HepG2 (cell line): ENCODE results near the gene HOXB2. TPM values are rescaled to one million over a fixed set of nuclear protein-coding genes. Genes with fewer than 3 reads are reported as not detected.

Experiments used
- ATAC-seq: fragments of 200-7000 bp; cut with Tn5 transposase; 3 replicates; pipeline ENCODE4 v1.9.1; 2020; ENCODE audit warnings: mild to moderate bottlenecking, moderate library complexity
- BruUV-seq: library from RNA; stranded (reverse); fragments of 400-500 nt; replicated peaks from 2 replicates; lab custom pipeline; 2021; lab: Mats Ljungman, UMichigan
- CTCF ChIA-PET: fragments of 300-600 bp; formaldehyde crosslinking; extraction: SDS; loops from one replicate; lab custom pipeline; 2021; ENCODE audit warnings: low total read pairs, inconsistent platforms, low intra/inter-chr PET ratio; lab: Yijun Ruan, JAX
- POLR2A ChIA-PET: fragments of 350-600 bp; sonication (Branson Sonifier 250); formaldehyde crosslinking; loops from one replicate; lab custom pipeline; 2020; ENCODE audit warnings: antibody characterized with exemption, inconsistent platforms; lab: Yijun Ruan, JAX
- DNase-seq: peaks from one replicate; pipeline ENCODE4 v3.0.0-alpha.2; 2015; ENCODE audit warnings: low spot score
- FAIRE-seq: peaks from 3 replicates; lab custom pipeline; 2011; peaks lifted over from hg19 to GRCh38; lab: Jason Lieb, UNC
- H2AFZ ChIP-seq: one replicate; pipeline ENCODE4 v1.6.1; 2011; ENCODE audit warnings: low read length, inconsistent platforms
- H3K27ac ChIP-seq: fragments of 300-600 bp; 3 replicates; pipeline ENCODE4 v1.8.0; 2011; ENCODE audit warnings: mixed run types, mild to moderate bottlenecking, mixed read lengths, low read length, inconsistent platforms; ENCODE audit not compliant: insufficient read depth; ENCODE audit errors: extremely low read length
- H3K27me3 ChIP-seq, 2 experiments: fragments of 200-600 bp in 1 of 2; 2 replicates in 1 of 2; 3 replicates in 1 of 2; pipeline versions ENCODE4 v1.6.0 to v1.8.0; 2011; ENCODE audit warnings: low read length in 2 of 2, mild to moderate bottlenecking in 2 of 2, moderate library complexity in 2 of 2, inconsistent platforms in 1 of 2; ENCODE audit not compliant: insufficient read depth in 2 of 2, control insufficient read depth in 1 of 2
- H3K36me3 ChIP-seq, 2 experiments: fragments of 200-600 bp in 1 of 2; replicated peaks in 1 of 2; 2 replicates in 1 of 2; 3 replicates in 1 of 2; pipeline versions ENCODE4 v1.5.1 to v1.8.0; 2011; ENCODE audit warnings: low read length in 2 of 2, inconsistent platforms in 1 of 2; ENCODE audit not compliant: insufficient read depth in 2 of 2, control insufficient read depth in 1 of 2
- H3K4me1 ChIP-seq: 2 replicates; pipeline ENCODE4 v1.5.1; 2012; ENCODE audit warnings: low read length, inconsistent platforms; ENCODE audit not compliant: insufficient read depth
- H3K4me2 ChIP-seq: 2 replicates; pipeline ENCODE4 v1.6.0; 2011; ENCODE audit warnings: low read depth, low read length, inconsistent platforms
- H3K4me3 ChIP-seq, 3 experiments: fragments of 200-600 bp in 1 of 3; sonication (generic), shearing (Covaris generic) in 1 of 3; replicated peaks in 1 of 3; 2 replicates each; pipeline ENCODE4 v1.5.1; 2011 to 2016; ENCODE audit warnings: low read length in 3 of 3, inconsistent platforms in 2 of 3, low read depth in 2 of 3, mild to moderate bottlenecking in 2 of 3, control low read depth in 1 of 3, mixed read lengths in 1 of 3; ENCODE audit not compliant: insufficient read depth in 1 of 3
- H3K79me2 ChIP-seq: one replicate; pipeline ENCODE4 v1.6.1; 2011; ENCODE audit warnings: low read length, inconsistent platforms; ENCODE audit not compliant: insufficient read depth
- H3K9ac ChIP-seq: 2 replicates; pipeline ENCODE4 v1.6.0; 2011; ENCODE audit warnings: mild to moderate bottlenecking, low read depth, low read length, inconsistent platforms; ENCODE audit not compliant: insufficient read depth
- H3K9me3 ChIP-seq: 2 replicates; pipeline ENCODE4 v1.5.1; 2012; ENCODE audit warnings: mild to moderate bottlenecking, low read length
- H4K20me1 ChIP-seq: 2 replicates; pipeline ENCODE4 v1.6.0; 2011; ENCODE audit warnings: inconsistent platforms, mild to moderate bottlenecking, low read length, moderate library complexity; ENCODE audit not compliant: insufficient read depth
- RXRB ChIP-seq: IDR thresholded peaks from 2 replicates; pipeline ENCODE4 v1.6.1; 2016; ENCODE audit warnings: borderline replicate concordance, missing genetic modification reagents, missing compliant biosample characterization
- TCF7L2 ChIP-seq: IDR thresholded peaks from 2 replicates; pipeline ENCODE4 v1.6.1; 2011; ENCODE audit warnings: mild to moderate bottlenecking, low read depth, low read length, moderate library complexity
- ZNF12 ChIP-seq: sonication (generic); formaldehyde crosslinking; IDR thresholded peaks from 2 replicates; pipeline ENCODE4 v1.5.0; 2020; ENCODE audit warnings: missing genetic modification reagents
- ZNF570 ChIP-seq: sonication (generic); formaldehyde crosslinking; IDR thresholded peaks from 2 replicates; pipeline ENCODE4 v1.4.0; 2020; ENCODE audit warnings: mild to moderate bottlenecking, missing genetic modification reagents, borderline replicate concordance
- WGBS: methylation state at CpG from one replicate; pipeline ENCODE4 v1.1.6; 2017; ENCODE audit warnings: low lambda C conversion rate; 5-methylcytosine and 5-hydroxymethylcytosine counted together
- in situ Hi-C: cut with HindIII; loops from 2 replicates; pipeline ENCODE4 v1.10.0; 2017; ENCODE audit warnings: low pct_unique_long_range_greater_than_20kb; ENCODE audit not compliant: extremely low pct_ligation_motif_present
- intact Hi-C: fragments of 100-400 bp; cut with micrococcal nuclease; formaldehyde crosslinking; loops from one replicate; pipeline ENCODE4 v1.10.0; 2022; ENCODE audit not compliant: unreplicated experiment
- polyA plus RNA-seq, 8 experiments: library from polyadenylated mRNA; depleted of rRNA in 3 of 8; stranded (reverse) in 7 of 8; unstranded in 1 of 8; fragments of >200 nt; fragmentation: Illumina TruSeq in 4 of 8; extraction: Trizol in 4 of 8; gene quantifications; 2 replicates each; pipeline versions ENCODE4 v1.2.1 to v1.2.3, GENCODE V29; 2011 to 2016; ENCODE audit warnings: low read depth in 4 of 8, missing spikeins in 1 of 8, mixed read lengths in 1 of 8; ENCODE audit not compliant: insufficient read depth in 1 of 8
- total RNA-seq, 5 experiments: library from RNA; depleted of rRNA; stranded (reverse); fragments of >200 nt; fragmentation: Illumina TruSeq; extraction: Trizol; gene quantifications; 2 replicates each; pipeline ENCODE4 v1.2.3, GENCODE V29; 2016; ENCODE audit warnings: low read depth in 1 of 5
- TF ChIP-seq, protein P1 (sequence below): sonication (generic); formaldehyde crosslinking; IDR thresholded peaks from 2 replicates; pipeline ENCODE4 v1.4.0; 2020; ENCODE audit warnings: missing genetic modification reagents, borderline replicate concordance

The HOXB2 gene
- total and polyA plus RNA-seq, 2 of the 13 experiments (the other 11 are each of a cell fraction or from before 2014, with no cell fraction given), result not detected

DNA sequence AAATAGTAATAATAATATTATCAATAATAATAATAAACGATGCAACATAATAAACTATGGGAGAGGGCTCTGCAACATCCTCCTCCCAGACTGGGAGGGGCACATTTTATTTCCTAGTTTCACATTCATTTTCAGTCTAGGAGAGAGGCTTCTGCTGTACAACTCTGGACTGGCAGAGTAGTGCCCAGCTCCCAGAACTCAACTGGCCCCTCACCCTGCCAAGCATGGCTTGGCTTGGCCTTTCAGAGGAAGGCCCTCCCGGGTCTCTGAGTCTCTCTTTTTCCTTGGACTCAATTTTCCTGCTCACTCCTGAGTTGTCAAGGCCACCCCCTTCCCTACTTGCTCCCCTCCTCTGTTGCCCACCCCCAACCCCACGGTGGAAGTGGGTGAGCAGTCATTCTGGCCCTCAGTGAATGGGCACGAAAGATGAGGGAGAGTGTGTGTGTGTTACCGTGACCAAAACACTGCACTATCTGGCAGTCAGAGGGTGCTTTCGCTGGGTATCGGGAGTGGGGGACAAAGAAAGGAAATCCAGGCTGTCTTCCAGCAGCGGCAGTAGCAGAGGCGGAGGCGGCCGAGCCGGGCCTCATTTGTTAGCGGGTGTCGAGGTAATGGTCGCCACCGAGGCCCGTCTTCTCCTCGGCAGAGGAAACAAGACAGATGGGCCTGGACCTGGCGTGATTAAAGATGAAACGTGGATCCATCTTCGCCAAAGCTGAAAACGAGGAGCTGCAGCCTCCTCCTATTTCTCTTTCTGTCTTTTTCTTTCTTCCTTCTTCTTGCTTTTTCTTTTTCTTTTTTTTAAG is 31.0 kb upstream of the HOXB2 start:
- Histone ChIP-seq H3K9ac (no peak overlapping the region), H4K20me1 (no peaks in the 10 kb centered on the region), H3K36me3 (no peaks in the 10 kb centered on the region), H3K79me2 (no peaks in the 10 kb centered on the region), H3K4me2 (no peak overlapping the region), H3K27me3 (peaks cover 29 to 89% of the 10 kb centered on the region in 2 experiments), H3K9me3 (no peaks in the 10 kb centered on the region), H3K4me1 (no peaks in the 10 kb centered on the region), H3K27ac (no peak overlapping the region), H2AFZ (no peak overlapping the region), H3K4me3 (no peak overlapping the region)
- TF ChIP-seq RXRB (CRISPR knock-in tag) (no peak), TCF7L2 (no peak), ZNF570 (CRISPR knock-in tag) (no peak)
- CTCF ChIA-PET, result no interaction called here
- ATAC-seq, result no peak
- DNase-seq, result no peak
- 41% methylated on average over 22 of the region's 22 CpGs for WGBS
- in situ Hi-C loops (no loop called here), intact Hi-C loops (no loop called here)
- BruUV-seq, result no TSS peak
- POLR2A ChIA-PET, result no interaction called here
- FAIRE-seq, result no peak

DNA sequence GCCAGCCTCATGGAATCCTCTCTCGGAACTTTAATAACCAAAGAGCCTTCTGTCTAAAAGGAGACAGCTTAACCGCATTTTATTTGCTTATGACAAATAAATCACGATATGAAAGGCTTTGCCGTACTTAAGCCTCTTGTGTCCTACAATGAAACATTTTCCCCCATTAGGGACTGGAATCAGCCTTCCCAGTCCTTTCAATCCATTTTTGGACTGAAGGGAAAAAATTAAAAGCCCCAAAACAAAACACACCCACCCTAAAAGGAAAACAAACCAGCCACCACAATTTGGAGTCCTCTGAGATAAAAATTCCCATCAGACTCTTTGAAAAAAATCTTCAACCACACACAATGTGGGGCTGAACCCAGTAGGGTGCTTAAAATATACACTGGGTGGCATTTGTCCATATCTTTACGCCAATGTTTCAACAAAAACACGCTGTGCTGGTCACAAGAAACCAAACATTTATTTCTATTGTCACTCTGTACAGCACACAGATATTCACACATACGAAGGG is 30.2 kb upstream of the HOXB2 start:
- H4K20me1 ChIP-seq, result no peaks in the 10 kb centered on the region
- H3K4me1 ChIP-seq, result no peaks in the 10 kb centered on the region
- no peaks in the 10 kb centered on the region for H3K9me3 ChIP-seq
- peaks cover 35 to 89% of the 10 kb centered on the region in 2 experiments for H3K27me3 ChIP-seq
- ChIA-PET POLR2A (no interaction called here), CTCF (no interaction called here)
- FAIRE-seq (no peak), ATAC-seq (no peak), DNase-seq (no peak)
- H3K27ac ChIP-seq, result no peak overlapping the region
- TF ChIP-seq ZNF12 (CRISPR knock-in tag), result peak; percentile 48; the same call in 1 of the 2 replicates
- TF ChIP-seq, protein P1, sequence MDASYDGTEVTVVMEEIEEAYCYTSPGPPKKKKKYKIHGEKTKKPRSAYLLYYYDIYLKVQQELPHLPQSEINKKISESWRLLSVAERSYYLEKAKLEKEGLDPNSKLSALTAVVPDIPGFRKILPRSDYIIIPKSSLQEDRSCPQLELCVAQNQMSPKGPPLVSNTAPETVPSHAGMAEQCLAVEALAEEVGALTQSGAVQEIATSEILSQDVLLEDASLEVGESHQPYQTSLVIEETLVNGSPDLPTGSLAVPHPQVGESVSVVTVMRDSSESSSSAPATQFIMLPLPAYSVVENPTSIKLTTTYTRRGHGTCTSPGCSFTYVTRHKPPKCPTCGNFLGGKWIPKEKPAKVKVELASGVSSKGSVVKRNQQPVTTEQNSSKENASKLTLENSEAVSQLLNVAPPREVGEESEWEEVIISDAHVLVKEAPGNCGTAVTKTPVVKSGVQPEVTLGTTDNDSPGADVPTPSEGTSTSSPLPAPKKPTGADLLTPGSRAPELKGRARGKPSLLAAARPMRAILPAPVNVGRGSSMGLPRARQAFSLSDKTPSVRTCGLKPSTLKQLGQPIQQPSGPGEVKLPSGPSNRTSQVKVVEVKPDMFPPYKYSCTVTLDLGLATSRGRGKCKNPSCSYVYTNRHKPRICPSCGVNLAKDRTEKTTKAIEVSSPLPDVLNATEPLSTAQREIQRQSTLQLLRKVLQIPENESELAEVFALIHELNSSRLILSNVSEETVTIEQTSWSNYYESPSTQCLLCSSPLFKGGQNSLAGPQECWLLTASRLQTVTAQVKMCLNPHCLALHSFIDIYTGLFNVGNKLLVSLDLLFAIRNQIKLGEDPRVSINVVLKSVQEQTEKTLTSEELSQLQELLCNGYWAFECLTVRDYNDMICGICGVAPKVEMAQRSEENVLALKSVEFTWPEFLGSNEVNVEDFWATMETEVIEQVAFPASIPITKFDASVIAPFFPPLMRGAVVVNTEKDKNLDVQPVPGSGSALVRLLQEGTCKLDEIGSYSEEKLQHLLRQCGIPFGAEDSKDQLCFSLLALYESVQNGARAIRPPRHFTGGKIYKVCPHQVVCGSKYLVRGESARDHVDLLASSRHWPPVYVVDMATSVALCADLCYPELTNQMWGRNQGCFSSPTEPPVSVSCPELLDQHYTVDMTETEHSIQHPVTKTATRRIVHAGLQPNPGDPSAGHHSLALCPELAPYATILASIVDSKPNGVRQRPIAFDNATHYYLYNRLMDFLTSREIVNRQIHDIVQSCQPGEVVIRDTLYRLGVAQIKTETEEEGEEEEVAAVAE (CRISPR knock-in tag), result no peak
- no peak overlapping the region for H3K9ac ChIP-seq
- H3K79me2 ChIP-seq, result no peaks in the 10 kb centered on the region
- no peak overlapping the region for H2AFZ ChIP-seq
- no peaks in the 10 kb centered on the region for H3K36me3 ChIP-seq
- 8% methylated on average over 7 of the region's 7 CpGs for WGBS
- BruUV-seq, result no TSS peak
- H3K4me2 ChIP-seq, result no peak overlapping the region
- no peak overlapping the region for H3K4me3 ChIP-seq
- intact Hi-C loops, result no loop called here
- in situ Hi-C loops, result no loop called here
